ENCODE results near the gene SLFN5.

- no peak for TF ChIP-seq CTCF (IDR thresholded peaks at IDR 0.05; ENCODE audit: low read depth, low read length, missing input control)
- no peak for TF ChIP-seq SP1 (IDR thresholded peaks at IDR 0.05)
- no peak for TF ChIP-seq GABPA (IDR thresholded peaks at IDR 0.05 in 1 of 2, conservative IDR thresholded peaks at IDR 0.05 in 1 of 2)
Measured at GRCh38 chr17:35299135-35299534, 56.3 kb downstream of the SLFN5 start.
